Tibial nerve (tissue), 4 donors: ENCODE measurements around the gene SPINK9.

Experiments
- EP300 ChIP-seq, 2 donors: sonication (generic); formaldehyde crosslinking; IDR thresholded peaks; one replicate each; pipeline ENCODE4 v1.6.1; 2017; ENCODE audit warnings: antibody characterized with exemption in 2 of 2, mild to moderate bottlenecking in 1 of 2
- POLR2A ChIP-seq, 2 donors: fragments of 450-650 bp; IDR thresholded peaks; one replicate each; pipeline ENCODE4 v1.6.1; 2017; ENCODE audit warnings: antibody characterized with exemption in 2 of 2, mild to moderate bottlenecking in 2 of 2, moderate library complexity in 2 of 2
- TF ChIP-seq, protein P1 (sequence below), 5 experiments: fragments of 200-600 bp in 3 of 5; fragments of 450-650 bp in 2 of 5; sonication (generic) in 3 of 5; IDR thresholded peaks; one replicate each; pipeline ENCODE4 v1.5.1; 2016 to 2019; ENCODE audit warnings: antibody characterized with exemption in 5 of 5, mild to moderate bottlenecking in 3 of 5, moderate library complexity in 2 of 5

DNA sequence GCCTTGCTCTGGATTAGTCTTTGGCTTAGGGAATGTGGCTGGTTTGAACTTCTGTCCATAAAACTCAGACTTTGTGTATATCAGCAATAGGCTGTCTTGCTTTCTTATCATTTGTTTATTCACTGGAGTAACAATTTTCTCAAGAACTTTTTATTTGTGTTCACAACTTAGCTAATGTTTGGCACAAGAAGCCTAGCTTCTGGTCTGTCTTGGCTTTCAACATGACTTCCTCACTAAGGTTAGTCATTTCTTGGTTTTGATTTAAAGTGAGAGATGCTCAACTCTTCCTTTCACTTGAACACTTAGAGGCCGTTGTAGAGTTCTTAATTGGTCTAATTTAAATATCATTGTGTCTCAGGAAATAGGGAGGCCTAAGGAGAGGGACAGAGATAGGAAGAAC, 53.3 kb downstream of the SPINK9 start:
- TF ChIP-seq, protein P1, sequence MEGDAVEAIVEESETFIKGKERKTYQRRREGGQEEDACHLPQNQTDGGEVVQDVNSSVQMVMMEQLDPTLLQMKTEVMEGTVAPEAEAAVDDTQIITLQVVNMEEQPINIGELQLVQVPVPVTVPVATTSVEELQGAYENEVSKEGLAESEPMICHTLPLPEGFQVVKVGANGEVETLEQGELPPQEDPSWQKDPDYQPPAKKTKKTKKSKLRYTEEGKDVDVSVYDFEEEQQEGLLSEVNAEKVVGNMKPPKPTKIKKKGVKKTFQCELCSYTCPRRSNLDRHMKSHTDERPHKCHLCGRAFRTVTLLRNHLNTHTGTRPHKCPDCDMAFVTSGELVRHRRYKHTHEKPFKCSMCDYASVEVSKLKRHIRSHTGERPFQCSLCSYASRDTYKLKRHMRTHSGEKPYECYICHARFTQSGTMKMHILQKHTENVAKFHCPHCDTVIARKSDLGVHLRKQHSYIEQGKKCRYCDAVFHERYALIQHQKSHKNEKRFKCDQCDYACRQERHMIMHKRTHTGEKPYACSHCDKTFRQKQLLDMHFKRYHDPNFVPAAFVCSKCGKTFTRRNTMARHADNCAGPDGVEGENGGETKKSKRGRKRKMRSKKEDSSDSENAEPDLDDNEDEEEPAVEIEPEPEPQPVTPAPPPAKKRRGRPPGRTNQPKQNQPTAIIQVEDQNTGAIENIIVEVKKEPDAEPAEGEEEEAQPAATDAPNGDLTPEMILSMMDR (IDR thresholded peaks at IDR 0.05), result no peak
- no peak for TF ChIP-seq POLR2A (IDR thresholded peaks at IDR 0.05)
- no peak for TF ChIP-seq EP300 (IDR thresholded peaks at IDR 0.05)
